PC-3 (cell line): Measurements from ENCODE around the gene MAP3K5. TPM values are rescaled to one million over a fixed set of nuclear protein-coding genes. Genes with fewer than 3 reads are reported as not detected.
"Not testable (repeated sequence)": the region's sequence is repeated elsewhere in the genome, so short reads cannot be mapped to it uniquely, and the experiment has no call there.

Source experiments
- ATAC-seq: fragments of 200-7000 bp; cut with Tn5 transposase; 2 replicates; pipeline ENCODE4 v1.9.1; 2020; ENCODE audit warnings: mild to moderate bottlenecking, moderate library complexity
- BruUV-seq: library from RNA; stranded (reverse); fragments of 400-500 nt; replicated peaks from 2 replicates; lab custom pipeline; 2021; lab: Mats Ljungman, UMichigan
- CTCF ChIA-PET: fragments of 300-600 bp; sonication (Branson Sonifier 250); formaldehyde crosslinking; loops from one replicate; lab custom pipeline; 2022; ENCODE audit warnings: antibody characterized with exemption; lab: Charles Lee
- POLR2A ChIA-PET: fragments of 300-600 bp; sonication (Branson Sonifier 250); formaldehyde crosslinking; loops from one replicate; lab custom pipeline; 2022; ENCODE audit warnings: antibody characterized with exemption; ENCODE audit not compliant: unreplicated experiment; lab: Charles Lee
- DNase-seq: peaks from one replicate; pipeline ENCODE4 v3.0.0-alpha.2; 2015
- H2AFZ ChIP-seq: fragments of 300-600 bp; sonication (generic); 2 replicates; pipeline ENCODE4 v1.6.0; 2016; ENCODE audit warnings: antibody characterized with exemption, low read length
- H3F3A ChIP-seq: fragments of 300-600 bp; sonication (generic); one replicate; pipeline ENCODE4 v1.6.0; 2017; ENCODE audit warnings: antibody characterized with exemption, low read length, control low read depth, mild to moderate bottlenecking; ENCODE audit not compliant: unreplicated experiment
- H3K27ac ChIP-seq: fragments of 300-600 bp; sonication (generic); 2 replicates; pipeline ENCODE4 v1.5.1; 2016; ENCODE audit warnings: mild to moderate bottlenecking, low read length
- H3K27me3 ChIP-seq: fragments of 300-600 bp; sonication (generic); 2 replicates; pipeline ENCODE4 v1.6.1; 2016; ENCODE audit warnings: low read length, mixed read lengths
- H3K36me3 ChIP-seq: fragments of 300-600 bp; sonication (generic); 2 replicates; pipeline ENCODE4 v1.6.1; 2016; ENCODE audit warnings: low read depth, mixed run types, low read length, mixed read lengths
- H3K4me1 ChIP-seq: fragments of 300-600 bp; sonication (generic); 2 replicates; pipeline ENCODE4 v1.5.1; 2016; ENCODE audit warnings: low read length; ENCODE audit not compliant: insufficient read depth
- H3K4me2 ChIP-seq: fragments of 300-600 bp; sonication (generic); 2 replicates; pipeline ENCODE4 v1.6.0; 2016; ENCODE audit warnings: low read length
- H3K4me3 ChIP-seq: fragments of 300-600 bp; sonication (generic); 2 replicates; pipeline ENCODE4 v1.5.1; 2016; ENCODE audit warnings: mild to moderate bottlenecking, low read length, mixed read lengths
- H3K79me2 ChIP-seq: fragments of 300-600 bp; sonication (generic); 2 replicates; pipeline ENCODE4 v1.6.1; 2017; ENCODE audit warnings: low read length, mixed read lengths
- H3K9ac ChIP-seq: fragments of 300-600 bp; sonication (generic); 2 replicates; pipeline ENCODE4 v1.6.0; 2016; ENCODE audit warnings: mild to moderate bottlenecking, low read length
- H3K9me2 ChIP-seq: fragments of 300-600 bp; sonication (generic); replicated peaks from 2 replicates; pipeline ENCODE4 v1.6.1; 2016; ENCODE audit warnings: mixed run types, low read length, mixed read lengths
- H3K9me3 ChIP-seq: fragments of 300-600 bp; sonication (generic); 2 replicates; pipeline ENCODE4 v1.6.1; 2016; ENCODE audit warnings: low read length, mixed read lengths
- H4K20me1 ChIP-seq: fragments of 300-600 bp; sonication (generic); 2 replicates; pipeline ENCODE4 v1.6.1; 2016; ENCODE audit warnings: low read length, mixed read lengths
- EZH2 ChIP-seq: fragments of 300-600 bp; sonication (generic); IDR thresholded peaks from one replicate; pipeline ENCODE4 v1.6.1; 2017; ENCODE audit warnings: antibody characterized with exemption, mild to moderate bottlenecking, low read length; ENCODE audit not compliant: unreplicated experiment
- EZH2phosphoT487 ChIP-seq: fragments of 300-600 bp; sonication (generic); IDR thresholded peaks from 2 replicates; pipeline ENCODE4 v1.6.1; 2018; ENCODE audit warnings: mild to moderate bottlenecking, antibody characterized with exemption, low read length, borderline replicate concordance
- intact Hi-C: fragments of 100-400 bp; cut with micrococcal nuclease; formaldehyde crosslinking; loops from 2 replicates; pipeline ENCODE4 v1.9.0; 2023
- total RNA-seq: library from RNA; depleted of rRNA; stranded (reverse); fragments of >200 nt; gene quantifications from 2 replicates; pipeline ENCODE4 v1.2.3, GENCODE V29; 2014
- TF ChIP-seq, protein P1 (sequence below): fragments of 300-600 bp; sonication (generic); conservative IDR thresholded peaks from 2 replicates; pipeline ENCODE4 v1.5.1; 2017; ENCODE audit warnings: antibody characterized with exemption, low read depth, mild to moderate bottlenecking, low read length

The MAP3K5 gene
- total RNA-seq, 1 experiment from 2014 or later = 4.3 TPM

- intact Hi-C loops = no loop called here
These were observed 200.7 kb downstream of the MAP3K5 start for GRCh38 chr6:136591617-136592016.

DNA sequence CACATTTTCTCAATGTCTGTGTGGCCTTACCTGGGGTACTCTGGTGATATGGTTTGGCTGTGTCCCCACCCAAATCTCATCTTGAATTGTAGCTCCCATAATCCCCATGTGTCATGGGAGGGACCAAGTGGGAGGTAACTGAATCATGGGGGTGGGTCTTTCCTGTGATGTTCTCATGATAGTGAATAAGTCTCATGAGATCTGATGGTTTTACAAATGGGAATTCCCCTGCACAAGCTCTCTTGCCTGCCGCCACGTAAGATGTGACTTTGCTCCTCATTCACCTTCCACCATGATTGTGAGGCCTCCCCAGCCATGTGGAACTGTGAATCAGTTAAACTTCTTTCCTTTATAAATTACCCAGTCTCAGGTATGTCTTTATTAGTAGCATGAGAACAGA lies 201.4 kb downstream of the MAP3K5 start:
- H3K4me3 ChIP-seq, H3F3A ChIP-seq, H3K79me2 ChIP-seq, H3K9ac ChIP-seq, BruUV-seq, H3K27me3 ChIP-seq, H3K27ac ChIP-seq, intact Hi-C loops, CTCF ChIA-PET, DNase-seq, POLR2A ChIA-PET, H4K20me1 ChIP-seq, H3K4me2 ChIP-seq, H3K9me3 ChIP-seq, H2AFZ ChIP-seq, ATAC-seq, H3K36me3 ChIP-seq, H3K9me2 ChIP-seq: not testable (repeated sequence)
- peaks cover 17% of the 10 kb centered on the region for H3K4me1 ChIP-seq

More at GRCh38 chr6:136591617-136592016, 200.7 kb downstream of the MAP3K5 start:
- no peak overlapping the region for H3K27ac ChIP-seq
- H3K4me1 ChIP-seq = peaks cover 17% of the 10 kb centered on the region
- H3F3A ChIP-seq = no peaks in the 10 kb centered on the region
- no peak overlapping the region for H3K4me2 ChIP-seq
- no peaks in the 10 kb centered on the region for H3K9me3 ChIP-seq
- POLR2A ChIA-PET = no interaction called here
- no peak for ATAC-seq
- H2AFZ ChIP-seq = no peak overlapping the region
- no peaks in the 10 kb centered on the region for H3K79me2 ChIP-seq
- H3K4me3 ChIP-seq = no peak overlapping the region
- no peaks in the 10 kb centered on the region for H3K9me2 ChIP-seq
- TF ChIP-seq, protein P1, sequence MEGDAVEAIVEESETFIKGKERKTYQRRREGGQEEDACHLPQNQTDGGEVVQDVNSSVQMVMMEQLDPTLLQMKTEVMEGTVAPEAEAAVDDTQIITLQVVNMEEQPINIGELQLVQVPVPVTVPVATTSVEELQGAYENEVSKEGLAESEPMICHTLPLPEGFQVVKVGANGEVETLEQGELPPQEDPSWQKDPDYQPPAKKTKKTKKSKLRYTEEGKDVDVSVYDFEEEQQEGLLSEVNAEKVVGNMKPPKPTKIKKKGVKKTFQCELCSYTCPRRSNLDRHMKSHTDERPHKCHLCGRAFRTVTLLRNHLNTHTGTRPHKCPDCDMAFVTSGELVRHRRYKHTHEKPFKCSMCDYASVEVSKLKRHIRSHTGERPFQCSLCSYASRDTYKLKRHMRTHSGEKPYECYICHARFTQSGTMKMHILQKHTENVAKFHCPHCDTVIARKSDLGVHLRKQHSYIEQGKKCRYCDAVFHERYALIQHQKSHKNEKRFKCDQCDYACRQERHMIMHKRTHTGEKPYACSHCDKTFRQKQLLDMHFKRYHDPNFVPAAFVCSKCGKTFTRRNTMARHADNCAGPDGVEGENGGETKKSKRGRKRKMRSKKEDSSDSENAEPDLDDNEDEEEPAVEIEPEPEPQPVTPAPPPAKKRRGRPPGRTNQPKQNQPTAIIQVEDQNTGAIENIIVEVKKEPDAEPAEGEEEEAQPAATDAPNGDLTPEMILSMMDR = no peak
- no peak for TF ChIP-seq EZH2
- no peak for TF ChIP-seq EZH2phosphoT487
- no TSS peak for BruUV-seq
- H4K20me1 ChIP-seq = no peaks in the 10 kb centered on the region
- no peak for DNase-seq
- CTCF ChIA-PET = no interaction called here
- H3K36me3 ChIP-seq = no peaks in the 10 kb centered on the region
- H3K27me3 ChIP-seq = no peaks in the 10 kb centered on the region
- no peak overlapping the region for H3K9ac ChIP-seq

- H3K4me3 ChIP-seq = no peak overlapping the region
- CTCF ChIA-PET = no interaction called here
- no peaks in the 10 kb centered on the region for H3F3A ChIP-seq
- TF ChIP-seq EZH2 = no peak
- TF ChIP-seq, protein P1 = no peak
- TF ChIP-seq EZH2phosphoT487 = no peak
- H2AFZ ChIP-seq = no peak overlapping the region
- no peak for ATAC-seq
- BruUV-seq = no TSS peak
- H4K20me1 ChIP-seq = no peaks in the 10 kb centered on the region
- no peak overlapping the region for H3K27ac ChIP-seq
- H3K9me2 ChIP-seq = no peaks in the 10 kb centered on the region
- POLR2A ChIA-PET = interaction anchor here (0.6 kb wide), 1 partner anchor 148 kb away, joined by 4 read pairs; no protein-coding TSS in a partner anchor
- H3K27me3 ChIP-seq = no peaks in the 10 kb centered on the region
- no peaks in the 10 kb centered on the region for H3K79me2 ChIP-seq
- no peak overlapping the region for H3K9ac ChIP-seq
- no peak for DNase-seq
- H3K9me3 ChIP-seq = no peaks in the 10 kb centered on the region
- H3K4me1 ChIP-seq = peaks cover 6% of the 10 kb centered on the region
- intact Hi-C loops = no loop called here
- H3K4me2 ChIP-seq = no peak overlapping the region
- no peaks in the 10 kb centered on the region for H3K36me3 ChIP-seq
These were observed 204.8 kb downstream of the MAP3K5 start for GRCh38 chr6:136587527-136587926.
